Right lobe of liver (tissue), 6 donors: Measurements from ENCODE around the gene LDLR. TPM values are rescaled to one million over a fixed set of nuclear protein-coding genes. Genes with fewer than 3 reads are reported as not detected.
"Not testable (repeated sequence)": the region's sequence is repeated elsewhere in the genome, so short reads cannot be mapped to it uniquely, and the experiment has no call there.

Experiments
- ATAC-seq, 4 donors: fragments of 200-7000 bp; cut with Tn5 transposase; one replicate each; pipeline ENCODE4 v1.9.1; 2020; ENCODE audit warnings: mild to moderate bottlenecking in 4 of 4, moderate library complexity in 4 of 4
- DNase-seq, 3 donors: peaks; one replicate each; pipeline ENCODE4 v3.0.0-alpha.2; 2020
- H3K27ac ChIP-seq, 3 donors: fragments of 200-600 bp; one replicate each; pipeline ENCODE4 v1.8.0; 2022
- H3K27me3 ChIP-seq, 2 donors: fragments of 200-600 bp; one replicate each; pipeline ENCODE4 v1.8.0; 2022
- H3K36me3 ChIP-seq, 4 donors: fragments of 200-600 bp; sonication (generic) in 1 of 4; one replicate each; pipeline versions ENCODE4 v1.5.1 to v1.8.0; 2017 to 2022; ENCODE audit warnings: control low read depth in 1 of 4
- H3K4me1 ChIP-seq, 4 donors: fragments of 200-600 bp; sonication (generic) in 1 of 4; one replicate each; pipeline versions ENCODE4 v1.5.1 to v1.8.0; 2017 to 2022; ENCODE audit warnings: control low read depth in 1 of 4
- H3K4me3 ChIP-seq, 3 donors: fragments of 200-600 bp; one replicate each; pipeline ENCODE4 v1.8.0; 2022
- H3K9me3 ChIP-seq, 4 donors: fragments of 200-600 bp; sonication (generic) in 1 of 4; one replicate each; pipeline versions ENCODE4 v1.5.1 to v1.8.0; 2017 to 2022; ENCODE audit warnings: control low read depth in 1 of 4
- POLR2A ChIP-seq: fragments of 450-650 bp; IDR thresholded peaks from one replicate; pipeline ENCODE4 v1.6.1; 2017; ENCODE audit warnings: antibody characterized with exemption, mild to moderate bottlenecking
- WGBS: methylation state at CpG from one replicate; pipeline ENCODE4 v1.1.6; 2018; ENCODE audit warnings: low coverage, low lambda C conversion rate; ENCODE audit not compliant: insufficient coverage; ENCODE audit errors: missing lambda C conversion rate; 5-methylcytosine and 5-hydroxymethylcytosine counted together
- intact Hi-C, 2 donors: fragments of 100-400 bp; cut with DNase I; formaldehyde crosslinking; loops; one replicate each; pipeline versions ENCODE4 v1.11.2 to v1.14.1; 2022
- total RNA-seq, 6 experiments: library from RNA; depleted of rRNA in 2 of 6; stranded (reverse); fragments of >200 nt in 2 of 6; fragmentation: NEBNext Ultra II Directional in 3 of 6; extraction: Animal tissue kit (Norgen Biotek cat#: 25700) in 3 of 6; gene quantifications; one replicate each; pipeline versions ENCODE4 v1.1.0 to v1.2.4, GENCODE V29; 2016 to 2023
- TF ChIP-seq, protein P1 (sequence below), 4 donors: fragments of 200-600 bp in 3 of 4; fragments of 450-650 bp in 1 of 4; IDR thresholded peaks; one replicate each; pipeline versions ENCODE4 v1.5.1 to v1.8.0; 2016 to 2022; ENCODE audit warnings: antibody characterized with exemption in 4 of 4, mild to moderate bottlenecking in 2 of 4
- donor health status: DM: no; HTN: yes; CAD: no.
- donor health status: DM: no; HTN: no; CAD: no.
- donor health status: DM: no; HTN: no; CAD: no.
- donor health status: DM: no; HTN: yes; CAD: no.
- donor health status: DM: no; HTN: yes; CAD: no.

The LDLR gene
- total RNA-seq, 6 experiments from 2014 or later: 8.6 to 117 (median 26.8) TPM

- Histone ChIP-seq H3K4me1 (no peaks in the 10 kb centered on the region), H3K9me3 (no peaks in the 10 kb centered on the region), H3K27ac (no peak overlapping the region), H3K27me3 (no peaks in the 10 kb centered on the region), H3K36me3 (no peaks in the 10 kb centered on the region), H3K4me3 (no peak overlapping the region)
- 84% methylated on average over 3 of the region's 9 CpGs for WGBS
- intact Hi-C loops: no loop called here
- no peak for TF ChIP-seq POLR2A
- TF ChIP-seq, protein P1, sequence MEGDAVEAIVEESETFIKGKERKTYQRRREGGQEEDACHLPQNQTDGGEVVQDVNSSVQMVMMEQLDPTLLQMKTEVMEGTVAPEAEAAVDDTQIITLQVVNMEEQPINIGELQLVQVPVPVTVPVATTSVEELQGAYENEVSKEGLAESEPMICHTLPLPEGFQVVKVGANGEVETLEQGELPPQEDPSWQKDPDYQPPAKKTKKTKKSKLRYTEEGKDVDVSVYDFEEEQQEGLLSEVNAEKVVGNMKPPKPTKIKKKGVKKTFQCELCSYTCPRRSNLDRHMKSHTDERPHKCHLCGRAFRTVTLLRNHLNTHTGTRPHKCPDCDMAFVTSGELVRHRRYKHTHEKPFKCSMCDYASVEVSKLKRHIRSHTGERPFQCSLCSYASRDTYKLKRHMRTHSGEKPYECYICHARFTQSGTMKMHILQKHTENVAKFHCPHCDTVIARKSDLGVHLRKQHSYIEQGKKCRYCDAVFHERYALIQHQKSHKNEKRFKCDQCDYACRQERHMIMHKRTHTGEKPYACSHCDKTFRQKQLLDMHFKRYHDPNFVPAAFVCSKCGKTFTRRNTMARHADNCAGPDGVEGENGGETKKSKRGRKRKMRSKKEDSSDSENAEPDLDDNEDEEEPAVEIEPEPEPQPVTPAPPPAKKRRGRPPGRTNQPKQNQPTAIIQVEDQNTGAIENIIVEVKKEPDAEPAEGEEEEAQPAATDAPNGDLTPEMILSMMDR (IDR thresholded peaks at IDR 0.05): no peak
- ATAC-seq: no peak
- no peak for DNase-seq
Observed at GRCh38 chr19:11073568-11073967, 15.7 kb upstream of the LDLR start.

DNA sequence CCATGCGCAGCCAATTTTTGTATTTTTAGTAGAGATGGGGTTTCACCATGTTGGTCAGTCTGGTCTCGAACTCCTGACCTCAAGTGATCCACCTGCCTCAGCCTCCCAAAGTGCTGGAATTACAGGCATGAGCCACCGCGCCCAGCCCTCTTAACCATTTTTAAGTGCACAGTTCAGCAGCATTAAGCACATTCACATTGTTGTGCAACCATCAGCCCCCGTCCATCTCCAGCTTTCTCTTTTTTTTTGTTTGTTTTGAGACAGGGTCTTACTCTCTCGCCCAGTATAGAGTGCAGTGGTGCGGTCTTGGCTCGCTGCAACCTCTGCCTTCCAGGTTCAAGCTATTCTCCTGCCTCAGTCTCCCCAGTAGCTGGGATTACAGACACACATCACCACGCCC, 12.5 kb upstream of the LDLR start:
- H3K27me3 ChIP-seq, intact Hi-C loops, H3K9me3 ChIP-seq, H3K4me1 ChIP-seq, ATAC-seq, H3K27ac ChIP-seq, H3K4me3 ChIP-seq, DNase-seq, H3K36me3 ChIP-seq: not testable (repeated sequence)
- WGBS: 87% methylated on average over 8 of the region's 9 CpGs

DNA sequence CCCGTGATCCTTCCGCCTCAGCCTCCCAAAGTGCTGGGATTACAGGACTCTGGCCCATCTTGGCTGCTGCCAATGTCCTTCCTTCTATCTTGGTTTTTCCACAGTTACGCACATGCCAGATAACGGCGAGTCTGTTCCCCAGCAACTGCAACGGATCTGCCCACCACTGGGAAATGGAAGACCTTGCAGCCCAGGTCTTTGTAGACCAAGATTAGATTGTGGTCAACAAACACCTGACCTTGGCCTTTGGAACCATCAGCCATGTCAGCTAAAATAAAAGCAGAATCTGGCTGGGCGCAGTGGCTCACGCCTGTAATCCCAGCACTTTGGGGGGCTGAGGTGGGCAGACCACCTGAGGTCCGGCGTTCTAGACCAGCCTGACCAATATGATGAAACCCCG, 10.4 kb upstream of the LDLR start:
- 75% methylated on average over 4 of the region's 11 CpGs for WGBS

GRCh38 chr19:11079999-11080398, 9.3 kb upstream of the LDLR start:
- peaks cover 0 to 17% (median 5%) of the 10 kb centered on the region in 4 donors for H3K4me1 ChIP-seq
- H3K4me3 ChIP-seq: no peak overlapping the region
- H3K36me3 ChIP-seq: no peaks in the 10 kb centered on the region
- intact Hi-C loops: no loop called here
- WGBS: 86% methylated on average over 9 of the region's 9 CpGs
- DNase-seq (no peak), ATAC-seq (no peak)
- H3K27ac ChIP-seq: no peak overlapping the region
- H3K9me3 ChIP-seq: no peaks in the 10 kb centered on the region
- TF ChIP-seq, protein P1 (IDR thresholded peaks at IDR 0.05): no peak
- no peak for TF ChIP-seq POLR2A
- no peaks in the 10 kb centered on the region for H3K27me3 ChIP-seq

More for the DNA sequence above, 10.4 kb upstream of the LDLR start:
- intact Hi-C loops: no loop called here
- H3K4me1 ChIP-seq: peaks cover 0 to 6% (median 0%) of the 10 kb centered on the region in 4 donors
- DNase-seq: no peak
- H3K36me3 ChIP-seq: no peaks in the 10 kb centered on the region
- TF ChIP-seq, protein P1 (IDR thresholded peaks at IDR 0.05): no peak
- TF ChIP-seq POLR2A: no peak
- ATAC-seq: no peak
- H3K9me3 ChIP-seq: no peaks in the 10 kb centered on the region
- H3K4me3 ChIP-seq: no peak overlapping the region
- H3K27ac ChIP-seq: no peak overlapping the region
- H3K27me3 ChIP-seq: no peaks in the 10 kb centered on the region

- DNase-seq: no peak
- ATAC-seq: no peak
- no peaks in the 10 kb centered on the region for H3K27me3 ChIP-seq
- peaks cover 0 to 68% (median 21%) of the 10 kb centered on the region in 4 donors for H3K4me1 ChIP-seq
- TF ChIP-seq POLR2A: no peak
- TF ChIP-seq, protein P1 (IDR thresholded peaks at IDR 0.05): no peak
- H3K27ac ChIP-seq: peak overlapping the region; percentile 97 to 99 (median 99)
- intact Hi-C loops: no loop called here
- H3K36me3 ChIP-seq: peaks cover 0 to 6% (median 0%) of the 10 kb centered on the region in 4 donors
- no peaks in the 10 kb centered on the region for H3K9me3 ChIP-seq
- WGBS: 27% methylated on average over 4 of the region's 4 CpGs
- H3K4me3 ChIP-seq: peak overlapping the region in 1 of 3 donors; percentile 97
Observed at GRCh38 chr19:11087870-11088505, 1.3 kb upstream of the LDLR start.
